IMR-90 (cell line): ENCODE results near the gene CST9L. TPM values are rescaled to one million over a fixed set of nuclear protein-coding genes. Genes with fewer than 3 reads are reported as not detected.

Source experiments
- ATAC-seq: fragments of 200-7000 bp; cut with Tn5 transposase; 2 replicates; pipeline ENCODE4 v1.9.1; 2020; ENCODE audit warnings: low read depth, mild to moderate bottlenecking, moderate library complexity
- BruUV-seq: library from RNA; stranded (reverse); fragments of 400-500 nt; replicated peaks from 2 replicates; lab custom pipeline; 2021; lab: Mats Ljungman, UMichigan
- CTCF ChIA-PET: fragments of 300-600 bp; formaldehyde crosslinking; extraction: SDS; loops from one replicate; lab custom pipeline; 2021; ENCODE audit warnings: antibody characterized with exemption; lab: Yijun Ruan, JAX
- POLR2A ChIA-PET: fragments of 300-600 bp; sonication (Branson Sonifier 250); formaldehyde crosslinking; loops from one replicate; lab custom pipeline; 2022; ENCODE audit warnings: antibody characterized with exemption; ENCODE audit not compliant: unreplicated experiment; lab: Charles Lee
- DNase-seq: peaks from one replicate; pipeline ENCODE4 v3.0.0; 2013
- H2AFZ ChIP-seq: replicated peaks from 2 replicates; pipeline ENCODE3; 2013; ENCODE audit warnings: low read length, mild to moderate bottlenecking; ENCODE audit not compliant: poor library complexity
- H2AK5ac ChIP-seq: 2 replicates; pipeline ENCODE4 v1.6.1; 2013; ENCODE audit warnings: low read depth, low read length, inconsistent platforms
- H2AK9ac ChIP-seq: replicated peaks from 2 replicates; pipeline ENCODE3; 2013; ENCODE audit warnings: mild to moderate bottlenecking, low read depth, low read length, moderate library complexity; ENCODE audit not compliant: poor library complexity
- H2BK120ac ChIP-seq: 2 replicates; pipeline ENCODE4 v1.6.1; 2013; ENCODE audit warnings: low read depth, low read length, inconsistent platforms
- H2BK15ac ChIP-seq: 3 replicates; pipeline ENCODE4 v1.6.1; 2013; ENCODE audit warnings: low read depth, low read length, inconsistent platforms
- H2BK20ac ChIP-seq: 2 replicates; pipeline ENCODE4 v1.6.1; 2013; ENCODE audit warnings: low read depth, mild to moderate bottlenecking, inconsistent platforms, low read length, moderate library complexity
- H2BK5ac ChIP-seq: 2 replicates; pipeline ENCODE4 v1.6.1; 2013; ENCODE audit warnings: mild to moderate bottlenecking, low read depth, low read length, inconsistent platforms; ENCODE audit not compliant: poor library complexity, severe bottlenecking
- H3K14ac ChIP-seq: replicated peaks from 2 replicates; pipeline ENCODE4 v1.6.1; 2013; ENCODE audit warnings: low read depth, low read length, inconsistent platforms
- H3K18ac ChIP-seq: 2 replicates; pipeline ENCODE4 v1.6.1; 2013; ENCODE audit warnings: low read depth, low read length, control low read depth
- H3K23ac ChIP-seq: 2 replicates; pipeline ENCODE4 v1.6.1; 2013; ENCODE audit warnings: low read depth, low read length, inconsistent platforms
- H3K27ac ChIP-seq: 2 replicates; pipeline ENCODE4 v1.5.1; 2013; ENCODE audit warnings: mild to moderate bottlenecking, control low read depth, low read length; ENCODE audit not compliant: insufficient read depth
- H3K27me3 ChIP-seq: 2 replicates; pipeline ENCODE4 v1.6.1; 2013; ENCODE audit warnings: low read length; ENCODE audit not compliant: control insufficient read depth, insufficient read depth
- H3K36me3 ChIP-seq: 2 replicates; pipeline ENCODE4 v1.6.1; 2013; ENCODE audit warnings: low read length, mixed read lengths; ENCODE audit not compliant: control insufficient read depth, insufficient read depth
- H3K4ac ChIP-seq: 2 replicates; pipeline ENCODE4 v1.6.1; 2013; ENCODE audit warnings: low read depth, low read length, inconsistent platforms
- H3K4me1 ChIP-seq: 2 replicates; pipeline ENCODE4 v1.6.1; 2013; ENCODE audit warnings: low read length, mixed read lengths; ENCODE audit not compliant: control insufficient read depth, insufficient read depth
- H3K4me2 ChIP-seq: 2 replicates; pipeline ENCODE4 v1.6.1; 2013; ENCODE audit warnings: low read depth, mild to moderate bottlenecking, control low read depth, low read length, moderate library complexity
- H3K4me3 ChIP-seq: 2 replicates; pipeline ENCODE4 v1.5.1; 2013; ENCODE audit warnings: low read depth, mild to moderate bottlenecking, control low read depth, low read length, moderate library complexity; ENCODE audit not compliant: insufficient read depth
- H3K56ac ChIP-seq: 2 replicates; pipeline ENCODE4 v1.6.1; 2013; ENCODE audit warnings: low read length, inconsistent platforms; ENCODE audit not compliant: insufficient read depth; ENCODE audit errors: extremely low read depth
- H3K79me1 ChIP-seq, 2 experiments: 2 replicates each; pipeline ENCODE4 v1.6.1; 2013; ENCODE audit warnings: low read length in 2 of 2, inconsistent platforms in 1 of 2, low read depth in 1 of 2
- H3K9ac ChIP-seq: 2 replicates; pipeline ENCODE4 v1.6.1; 2013; ENCODE audit warnings: low read depth, low read length, control low read depth
- H3K9me1 ChIP-seq: 2 replicates; pipeline ENCODE4 v1.6.1; 2013; ENCODE audit warnings: low read length, inconsistent platforms; ENCODE audit not compliant: insufficient read depth
- H3K9me3 ChIP-seq: 2 replicates; pipeline ENCODE4 v1.6.1; 2013; ENCODE audit warnings: low read length; ENCODE audit not compliant: control insufficient read depth, insufficient read depth
- H4K20me1 ChIP-seq: 2 replicates; pipeline ENCODE4 v1.6.1; 2013; ENCODE audit warnings: low read length, inconsistent platforms; ENCODE audit not compliant: insufficient read depth
- H4K5ac ChIP-seq: 2 replicates; pipeline ENCODE4 v1.6.1; 2013; ENCODE audit warnings: mild to moderate bottlenecking, low read depth, low read length, control low read depth
- H4K8ac ChIP-seq, 2 experiments: 2 replicates each; pipeline ENCODE4 v1.6.1; 2013; ENCODE audit warnings: low read depth in 2 of 2, low read length in 2 of 2, control low read depth in 1 of 2, inconsistent platforms in 1 of 2
- H4K91ac ChIP-seq: 2 replicates; pipeline ENCODE4 v1.6.1; 2013; ENCODE audit warnings: low read depth, low read length, inconsistent platforms; ENCODE audit not compliant: insufficient read depth
- BHLHE40 ChIP-seq: fragments of 150-350 bp; IDR thresholded peaks from 2 replicates; pipeline ENCODE4 v1.6.1; 2016; ENCODE audit warnings: mild to moderate bottlenecking, low read depth, low read length
- CEBPB ChIP-seq: IDR thresholded peaks from 2 replicates; pipeline ENCODE4 v1.6.1; 2012; ENCODE audit warnings: low read depth, low read length, improper control_type of control experiment
- CHD1 ChIP-seq: IDR thresholded peaks from 2 replicates; pipeline ENCODE4 v1.6.1; 2012; ENCODE audit warnings: low read depth, low read length, improper control_type of control experiment
- ELK1 ChIP-seq: fragments of 150-350 bp; IDR thresholded peaks from 2 replicates; pipeline ENCODE4 v1.6.1; 2016; ENCODE audit warnings: low read depth, mild to moderate bottlenecking, low read length, moderate library complexity, borderline replicate concordance
- FOS ChIP-seq: fragments of 150-350 bp; IDR thresholded peaks from 2 replicates; pipeline ENCODE4 v1.6.1; 2016; ENCODE audit warnings: low read depth, low read length
- MAFK ChIP-seq: IDR thresholded peaks from 2 replicates; pipeline ENCODE4 v1.6.1; 2012; ENCODE audit warnings: low read depth, low read length, improper control_type of control experiment
- MAZ ChIP-seq: IDR thresholded peaks from 2 replicates; pipeline ENCODE4 v1.6.1; 2012; ENCODE audit warnings: low read depth, mild to moderate bottlenecking, low read length, improper control_type of control experiment, moderate library complexity, borderline replicate concordance
- MXI1 ChIP-seq: IDR thresholded peaks from 2 replicates; pipeline ENCODE4 v1.6.1; 2012; ENCODE audit warnings: low read depth, mild to moderate bottlenecking, low read length, moderate library complexity, borderline replicate concordance
- NFE2L2 ChIP-seq: fragments of 150-350 bp; IDR thresholded peaks from 2 replicates; pipeline ENCODE4 v1.6.1; 2016; ENCODE audit warnings: low read depth, mild to moderate bottlenecking, low read length
- POLR2A ChIP-seq: IDR thresholded peaks from 2 replicates; pipeline ENCODE4 v1.6.1; 2012; ENCODE audit warnings: mild to moderate bottlenecking, low read depth, low read length
- RAD21 ChIP-seq: IDR thresholded peaks from 2 replicates; pipeline ENCODE4 v1.6.1; 2012; ENCODE audit warnings: low read length, improper control_type of control experiment
- RCOR1 ChIP-seq: IDR thresholded peaks from 2 replicates; pipeline ENCODE4 v1.6.1; 2012; ENCODE audit warnings: mild to moderate bottlenecking, low read length, improper control_type of control experiment; ENCODE audit not compliant: insufficient replicate concordance
- RFX5 ChIP-seq: IDR thresholded peaks from 2 replicates; pipeline ENCODE4 v1.8.0; 2012; ENCODE audit warnings: low read depth, mild to moderate bottlenecking, low read length, moderate library complexity
- SMC3 ChIP-seq: fragments of 150-350 bp; IDR thresholded peaks from 2 replicates; pipeline ENCODE4 v1.6.1; 2016; ENCODE audit warnings: low read depth, mild to moderate bottlenecking, antibody characterized with exemption, low read length, moderate library complexity
- USF2 ChIP-seq: fragments of 150-350 bp; IDR thresholded peaks from 2 replicates; pipeline ENCODE4 v1.6.1; 2017; ENCODE audit warnings: mild to moderate bottlenecking, antibody characterized with exemption, low read length, low read depth
- WGBS, 2 experiments: methylation state at CpG; one replicate each; pipeline versions ENCODE4 v1.1.5 to v1.1.7; 2013; ENCODE audit warnings: missing lambda C conversion rate in 2 of 2; ENCODE audit not compliant: insufficient read length in 1 of 2; ENCODE audit errors: extremely low coverage in 2 of 2; 5-methylcytosine and 5-hydroxymethylcytosine counted together
- dilution Hi-C: fragments of 300-500 bp; cut with HindIII; formaldehyde crosslinking; loops from one replicate; pipeline ENCODE4 v1.14.3; 2018; ENCODE audit warnings: low sequenced_read_pairs; ENCODE audit not compliant: unreplicated experiment
- in situ Hi-C: fragments of 300-500 bp; cut with MboI; formaldehyde crosslinking; loops from 3 replicates; pipeline ENCODE4 v1.14.3; 2019; ENCODE audit warnings: low sequenced_read_pairs, inconsistent platforms, mixed read lengths
- intact Hi-C: fragments of 100-400 bp; cut with micrococcal nuclease; formaldehyde crosslinking; loops from 2 replicates; pipeline ENCODE4 v1.10.0; 2022
- polyA plus RNA-seq, 3 experiments: library from polyadenylated mRNA; depleted of rRNA; stranded (reverse); fragments of >200 nt; gene quantifications; 2 replicates each; pipeline ENCODE4 v1.2.3, GENCODE V29; 2012; ENCODE audit warnings: low replicate concordance in 1 of 3
- total RNA-seq: library from RNA; depleted of rRNA; stranded (reverse); fragments of >200 nt; gene quantifications from 2 replicates; pipeline ENCODE4 v1.2.3, GENCODE V29; 2012
- TF ChIP-seq, protein P1 (sequence below): conservative IDR thresholded peaks from 2 replicates; pipeline ENCODE4 v1.5.1; 2012; ENCODE audit warnings: mild to moderate bottlenecking, low read depth, low read length, improper control_type of control experiment

The CST9L gene
- total and polyA plus RNA-seq, 2 of the 4 experiments (the other 2 are of a cell fraction) = not detected

DNA sequence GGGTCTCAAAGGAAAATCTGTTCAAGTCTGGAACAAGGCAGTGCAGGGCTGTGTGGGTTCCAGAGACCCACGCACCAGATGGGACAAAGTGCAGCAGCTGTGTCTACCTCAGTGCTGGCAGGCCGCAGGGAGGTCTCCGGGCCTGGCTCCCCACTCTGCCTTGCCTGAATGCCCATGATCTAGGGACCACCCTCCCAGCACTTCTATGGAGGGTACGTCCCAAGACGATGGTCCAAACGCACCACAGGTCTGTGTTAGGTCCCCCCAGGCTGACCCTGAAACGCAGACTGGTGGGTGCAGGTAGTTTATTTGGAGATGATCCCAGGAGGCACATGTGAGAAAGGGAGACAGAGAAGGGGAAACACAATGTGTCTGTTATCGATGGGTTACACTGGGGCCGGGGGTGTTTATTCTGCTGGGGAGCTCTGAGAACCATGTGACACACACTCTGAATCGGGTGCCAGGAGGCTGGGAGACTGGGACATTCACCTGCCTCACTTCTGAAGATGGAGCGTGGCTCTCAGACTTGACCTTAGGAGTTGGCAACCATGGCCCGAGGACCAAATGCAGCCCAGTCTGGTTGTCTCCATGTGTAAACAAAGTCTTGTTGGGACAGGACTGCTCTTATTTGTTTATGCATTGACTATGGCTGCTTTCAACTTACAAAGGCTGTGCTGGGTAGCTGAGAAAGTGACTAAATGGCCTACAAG is 21.7 kb downstream of the CST9L start:
- WGBS, 2 experiments = 51% methylated on average over 3 of the region's 12 CpGs; no CpG with 5 or more reads in 1 of the 2 experiments
- ATAC-seq (no peak), DNase-seq (no peak)
- Histone ChIP-seq H2BK15ac (no peak overlapping the region), H2BK5ac (no peak overlapping the region), H2AFZ (no peak overlapping the region), H3K9me3 (no peaks in the 10 kb centered on the region), H2AK9ac (no peak overlapping the region), H3K36me3 (no peaks in the 10 kb centered on the region), H3K23ac (no peak overlapping the region), H3K79me1 (no peaks in the 10 kb centered on the region), H4K8ac (no peak overlapping the region), H3K18ac (no peak overlapping the region), H2AK5ac (no peak overlapping the region), H3K14ac (no peak overlapping the region), H3K27me3 (no peaks in the 10 kb centered on the region), H3K9ac (no peak overlapping the region), H4K5ac (no peak overlapping the region), H3K4me1 (no peaks in the 10 kb centered on the region), H3K9me1 (no peaks in the 10 kb centered on the region; the same call in 1 of the 2 replicates), H4K20me1 (no peaks in the 10 kb centered on the region), H4K91ac (no peak overlapping the region), H3K4ac (no peak overlapping the region), H3K27ac (no peak overlapping the region), H2BK120ac (no peak overlapping the region), H3K4me3 (no peak overlapping the region), H2BK20ac (no peak overlapping the region), H3K4me2 (no peak overlapping the region), H3K56ac (no peak overlapping the region)
- intact Hi-C loops (no loop called here), in situ Hi-C loops (no loop called here), dilution Hi-C loops (no loop called here)
- CTCF ChIA-PET = no interaction called here
- TF ChIP-seq SMC3 (no peak), MXI1 (no peak), BHLHE40 (no peak), POLR2A (no peak), CHD1 (no peak), MAZ (no peak), USF2 (no peak), RFX5 (no peak), RCOR1 (no peak), CEBPB (no peak), RAD21 (no peak), FOS (no peak), MAFK (no peak), NFE2L2 (no peak), ELK1 (no peak)
- TF ChIP-seq, protein P1, sequence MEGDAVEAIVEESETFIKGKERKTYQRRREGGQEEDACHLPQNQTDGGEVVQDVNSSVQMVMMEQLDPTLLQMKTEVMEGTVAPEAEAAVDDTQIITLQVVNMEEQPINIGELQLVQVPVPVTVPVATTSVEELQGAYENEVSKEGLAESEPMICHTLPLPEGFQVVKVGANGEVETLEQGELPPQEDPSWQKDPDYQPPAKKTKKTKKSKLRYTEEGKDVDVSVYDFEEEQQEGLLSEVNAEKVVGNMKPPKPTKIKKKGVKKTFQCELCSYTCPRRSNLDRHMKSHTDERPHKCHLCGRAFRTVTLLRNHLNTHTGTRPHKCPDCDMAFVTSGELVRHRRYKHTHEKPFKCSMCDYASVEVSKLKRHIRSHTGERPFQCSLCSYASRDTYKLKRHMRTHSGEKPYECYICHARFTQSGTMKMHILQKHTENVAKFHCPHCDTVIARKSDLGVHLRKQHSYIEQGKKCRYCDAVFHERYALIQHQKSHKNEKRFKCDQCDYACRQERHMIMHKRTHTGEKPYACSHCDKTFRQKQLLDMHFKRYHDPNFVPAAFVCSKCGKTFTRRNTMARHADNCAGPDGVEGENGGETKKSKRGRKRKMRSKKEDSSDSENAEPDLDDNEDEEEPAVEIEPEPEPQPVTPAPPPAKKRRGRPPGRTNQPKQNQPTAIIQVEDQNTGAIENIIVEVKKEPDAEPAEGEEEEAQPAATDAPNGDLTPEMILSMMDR = no peak
- POLR2A ChIA-PET = no interaction called here
- no TSS peak for BruUV-seq
